GM12878 (cell line): Measurements from ENCODE around the gene TRIM47. TPM values are rescaled to one million over a fixed set of nuclear protein-coding genes. Genes with fewer than 3 reads are reported as not detected.

Experiments used
- ATAC-seq: fragments of 200-7000 bp; cut with Tn5 transposase; 3 replicates; pipeline ENCODE4 v1.9.1; 2020; ENCODE audit warnings: mild to moderate bottlenecking, moderate library complexity
- BruUV-seq: library from RNA; stranded (reverse); fragments of 400-500 nt; replicated peaks from 2 replicates; lab custom pipeline; 2021; lab: Mats Ljungman, UMichigan
- CTCF ChIA-PET: fragments of 300-600 bp; sonication (Branson Sonifier 250); formaldehyde crosslinking; extraction: SDS; loops from one replicate; lab custom pipeline; 2021; ENCODE audit warnings: inconsistent platforms; lab: Yijun Ruan, JAX
- POLR2A ChIA-PET: fragments of 350-600 bp; formaldehyde crosslinking; extraction: SDS; loops from one replicate; lab custom pipeline; 2021; ENCODE audit warnings: inconsistent platforms; lab: Charles Lee
- RAD21 ChIA-PET: fragments of 300-600 bp; sonication (Branson Sonifier 250); formaldehyde crosslinking; loops from one replicate; lab custom pipeline; 2023; ENCODE audit warnings: antibody characterized with exemption; ENCODE audit not compliant: unreplicated experiment; lab: Charles Lee
- SMC1A ChIA-PET: fragments of 300-600 bp; sonication (Branson Sonifier 250); formaldehyde crosslinking; loops from one replicate; lab custom pipeline; 2023; ENCODE audit not compliant: unreplicated experiment, uncharacterized antibody; lab: Charles Lee
- DNase-seq: peaks from one replicate; pipeline ENCODE4 v3.0.0-alpha.2; 2011; ENCODE audit warnings: low read depth, low spot score
- FAIRE-seq: peaks from 3 replicates; lab custom pipeline; 2011; peaks lifted over from hg19 to GRCh38; lab: Jason Lieb, UNC
- H2AFZ ChIP-seq: 2 replicates; pipeline ENCODE4 v1.6.0; 2011; ENCODE audit warnings: low read depth, low read length, control low read depth; ENCODE audit not compliant: control insufficient read depth
- H3K27ac ChIP-seq: 2 replicates; pipeline ENCODE4 v1.5.1; 2011; ENCODE audit warnings: control low read depth; ENCODE audit not compliant: control insufficient read depth, insufficient read depth
- H3K27me3 ChIP-seq, 2 experiments: replicated peaks in 1 of 2; 2 replicates each; pipeline versions ENCODE4 v1.6.0 to v1.6.1; 2011; ENCODE audit warnings: low read length in 1 of 2; ENCODE audit not compliant: control insufficient read depth in 2 of 2, insufficient read depth in 2 of 2
- H3K36me3 ChIP-seq, 2 experiments: 2 replicates each; pipeline ENCODE4 v1.5.1; 2011; ENCODE audit warnings: low read length in 1 of 2; ENCODE audit not compliant: control insufficient read depth in 2 of 2, insufficient read depth in 2 of 2
- H3K4me1 ChIP-seq: 2 replicates; pipeline ENCODE4 v1.6.1; 2011; ENCODE audit warnings: mild to moderate bottlenecking, low read length, moderate library complexity, mixed read lengths; ENCODE audit not compliant: control insufficient read depth, insufficient read depth
- H3K4me2 ChIP-seq: 2 replicates; pipeline ENCODE4 v1.6.0; 2011; ENCODE audit warnings: control low read depth; ENCODE audit not compliant: control insufficient read depth, insufficient read depth
- H3K4me3 ChIP-seq: fragments of 200-600 bp; sonication (generic); 2 replicates; pipeline ENCODE4 v1.5.1; 2016
- H3K79me2 ChIP-seq: 2 replicates; pipeline ENCODE4 v1.6.0; 2011; ENCODE audit warnings: low read length; ENCODE audit not compliant: control insufficient read depth, insufficient read depth
- H3K9ac ChIP-seq: 2 replicates; pipeline ENCODE4 v1.8.0; 2011; ENCODE audit warnings: low read length, control low read depth, mixed read lengths; ENCODE audit not compliant: control insufficient read depth, insufficient read depth
- H3K9me3 ChIP-seq: replicated peaks from 3 replicates; pipeline ENCODE4 v1.5.1; 2011; ENCODE audit warnings: mild to moderate bottlenecking, low read length; ENCODE audit not compliant: control insufficient read depth, insufficient read depth
- H4K20me1 ChIP-seq: 2 replicates; pipeline ENCODE4 v1.6.0; 2011; ENCODE audit not compliant: control insufficient read depth, insufficient read depth
- IKZF1 ChIP-seq: fragments of 450-650 bp; conservative IDR thresholded peaks from 2 replicates; pipeline ENCODE4 v1.6.1; 2017; ENCODE audit warnings: antibody characterized with exemption, mild to moderate bottlenecking
- POLR2AphosphoS5 ChIP-seq: IDR thresholded peaks from 2 replicates; pipeline ENCODE4 v1.6.1; 2011; ENCODE audit warnings: mild to moderate bottlenecking, low read length, inconsistent platforms
- TCF7 ChIP-seq: IDR thresholded peaks from 2 replicates; pipeline ENCODE4 v1.6.1; 2014; ENCODE audit warnings: antibody characterized with exemption, borderline replicate concordance
- WGBS: methylation state at CpG from one replicate; pipeline ENCODE4 v1.1.6; 2016; ENCODE audit warnings: low lambda C conversion rate; ENCODE audit not compliant: insufficient replicate concordance, insufficient coverage; ENCODE audit errors: missing lambda C conversion rate; 5-methylcytosine and 5-hydroxymethylcytosine counted together
- in situ Hi-C: fragments of 300-500 bp; cut with MboI; formaldehyde crosslinking; loops from 9 replicates; pipeline ENCODE4 v1.14.3; 2018; ENCODE audit warnings: mixed read lengths
- intact Hi-C: fragments of 100-400 bp; cut with micrococcal nuclease; formaldehyde crosslinking; loops from one replicate; pipeline ENCODE4 v1.14.2; 2022; ENCODE audit not compliant: unreplicated experiment
- polyA plus RNA-seq, 11 experiments: library from polyadenylated mRNA; depleted of rRNA in 4 of 11; unstranded in 6 of 11; stranded (reverse) in 5 of 11; fragments of >200 nt; fragmentation: Nextera tagmentation in 4 of 11; fragmentation: Illumina TruSeq in 1 of 11; extraction: Ambion mirVana in 4 of 11; extraction: Trizol in 1 of 11; gene quantifications; 1 replicate in 1 of 11; 2 replicates in 10 of 11; pipeline versions ENCODE4 v1.2.1 to v1.2.3, GENCODE V29; 2011 to 2016; ENCODE audit warnings: inconsistent platforms in 2 of 11, missing spikeins in 2 of 11, low read depth in 1 of 11
- total RNA-seq, 4 experiments: library from RNA; depleted of rRNA in 3 of 4; stranded (reverse); fragments of >200 nt in 3 of 4; fragmentation: Illumina TruSeq in 1 of 4; extraction: Trizol in 1 of 4; gene quantifications; 2 replicates each; pipeline versions ENCODE4 v1.2.1 to v1.2.3, GENCODE V29; 2013 to 2021
- TF ChIP-seq, protein P1 (sequence below): fragments of 150-350 bp; IDR thresholded peaks from 2 replicates; pipeline ENCODE4 v1.6.1; 2014; ENCODE audit warnings: mild to moderate bottlenecking, low read depth, low read length

The TRIM47 gene
- total and polyA plus RNA-seq, 10 of the 15 experiments (the other 5 are each of a cell fraction or from before 2014, with no cell fraction given): 0.35 to 9.7 (median 5.3) TPM

DNA sequence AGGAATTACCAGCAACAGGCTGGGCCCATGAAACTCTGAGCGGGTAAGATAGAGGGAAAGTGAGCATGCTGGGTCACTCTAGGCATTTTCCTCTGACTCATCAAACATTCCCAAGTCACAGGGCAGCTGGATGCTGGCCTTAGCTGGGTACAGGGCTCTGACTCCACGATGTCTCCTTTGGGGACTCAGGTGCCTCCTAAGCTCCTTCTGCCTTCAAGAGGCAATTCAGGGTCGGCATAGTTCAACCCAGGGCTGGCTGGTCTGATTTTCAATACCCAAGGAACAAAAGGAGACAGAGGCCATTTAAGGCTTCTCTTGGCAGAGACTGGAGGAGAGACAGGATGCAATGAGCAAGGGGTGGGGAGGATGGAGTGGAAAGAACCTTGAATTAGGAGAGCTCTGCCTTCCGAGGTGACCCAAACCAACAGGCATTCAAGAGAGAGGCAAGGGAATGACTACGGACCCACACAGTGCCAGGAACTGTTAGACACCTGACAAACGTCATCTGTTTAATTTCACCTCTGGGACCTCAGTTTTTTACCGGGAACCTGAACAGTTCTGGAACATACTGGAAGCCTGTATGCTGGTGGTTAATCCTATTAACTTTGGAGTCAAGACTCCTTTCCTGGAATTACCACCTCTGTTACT lies 24.2 kb downstream of the TRIM47 start:
- Histone ChIP-seq H3K4me1 (peaks cover 17% of the 10 kb centered on the region), H3K4me2 (peak overlapping the region; percentile 51), H3K4me3 (peak overlapping the region; percentile 73), H3K9ac (peak overlapping the region; percentile 71), H3K27me3 (no peaks in the 10 kb centered on the region), H3K27ac (peak overlapping the region; percentile 51), H2AFZ (no peak overlapping the region), H3K36me3 (peaks cover 2 to 3% of the 10 kb centered on the region in 2 experiments; a peak in 2 of 4 replicates), H4K20me1 (no peaks in the 10 kb centered on the region), H3K79me2 (peaks cover 18% of the 10 kb centered on the region), H3K9me3 (no peaks in the 10 kb centered on the region)
- RAD21 ChIA-PET: interaction anchor here (0.6 to 3.2 kb wide), 4 partner anchors 9 to 569 kb away, joined by 3 to 32 read pairs (median 18); partner anchors contain the start of genes GALK1, TRIM65 and UNC13D
- no peak for ATAC-seq
- SMC1A ChIA-PET: interaction anchor here (1.0 to 3.6 kb wide), 7 partner anchors 8 to 209 kb away, joined by 3 to 18 read pairs (median 5); partner anchors contain the start of gene TRIM47
- CTCF ChIA-PET: interaction anchor here (1.4 to 9.4 kb wide), 8 partner anchors 8 to 143 kb away, joined by 3 to 117 read pairs (median 6); partner anchors contain the start of genes TRIM65 and UNC13D
- POLR2A ChIA-PET: interaction anchor here (0.6 to 5.8 kb wide), 16 partner anchors 9 to 966 kb away, joined by 3 to 42 read pairs (median 6); partner anchors contain the start of genes GALK1, UNC13D and UNK
- WGBS: 48% methylated on average over 7 of the region's 7 CpGs
- TF ChIP-seq IKZF1 (no peak), TCF7 (no peak), POLR2AphosphoS5 (peak; percentile 55; the same call in 1 of the 2 replicates)
- TF ChIP-seq, protein P1, sequence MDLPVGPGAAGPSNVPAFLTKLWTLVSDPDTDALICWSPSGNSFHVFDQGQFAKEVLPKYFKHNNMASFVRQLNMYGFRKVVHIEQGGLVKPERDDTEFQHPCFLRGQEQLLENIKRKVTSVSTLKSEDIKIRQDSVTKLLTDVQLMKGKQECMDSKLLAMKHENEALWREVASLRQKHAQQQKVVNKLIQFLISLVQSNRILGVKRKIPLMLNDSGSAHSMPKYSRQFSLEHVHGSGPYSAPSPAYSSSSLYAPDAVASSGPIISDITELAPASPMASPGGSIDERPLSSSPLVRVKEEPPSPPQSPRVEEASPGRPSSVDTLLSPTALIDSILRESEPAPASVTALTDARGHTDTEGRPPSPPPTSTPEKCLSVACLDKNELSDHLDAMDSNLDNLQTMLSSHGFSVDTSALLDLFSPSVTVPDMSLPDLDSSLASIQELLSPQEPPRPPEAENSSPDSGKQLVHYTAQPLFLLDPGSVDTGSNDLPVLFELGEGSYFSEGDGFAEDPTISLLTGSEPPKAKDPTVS: peak; percentile 84
- in situ Hi-C loops (no loop called here), intact Hi-C loops (loop anchor here (2.0 kb wide), 1 partner anchor 75 kb away; a partner anchor contains a TSS)
- DNase-seq: no peak
- FAIRE-seq: no peak
- TSS peak; percentile 90 for BruUV-seq
